IPS DF 19.7 (cell line): ENCODE results near the gene TCF25.
"Not testable (repeated sequence)": the region's sequence is repeated elsewhere in the genome, so short reads cannot be mapped to it uniquely, and the experiment has no call there.

ENCODE experiments used
- DNase-seq: peaks from one replicate; pipeline ENCODE4 v3.0.0-alpha.2; 2013; ENCODE audit warnings: low read depth, low spot score

TCF25 gene

GRCh38 chr16:89873972-89874689 is 739 bp downstream of the TCF25 start:
- no peak for DNase-seq

DNA sequence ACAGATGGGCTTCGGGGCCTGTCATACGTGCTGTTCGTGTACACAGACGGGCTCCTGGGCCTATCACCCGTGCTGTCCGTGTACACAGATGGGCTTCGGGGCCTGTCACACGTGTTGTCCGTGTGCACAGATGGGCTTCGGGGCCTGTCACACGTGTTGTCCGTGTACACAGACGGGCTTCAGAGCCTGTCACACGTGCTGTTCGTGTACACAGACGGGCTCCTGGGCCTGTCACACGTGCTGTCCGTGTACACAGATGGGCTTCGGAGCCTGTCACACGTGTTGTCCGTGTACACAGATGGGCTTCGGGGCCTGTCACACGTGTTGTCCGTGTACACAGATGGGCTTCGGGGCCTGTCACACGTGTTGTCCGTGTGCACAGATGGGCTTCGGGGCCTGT is 5.7 kb downstream of the TCF25 start:
- not testable (repeated sequence) for DNase-seq

DNA sequence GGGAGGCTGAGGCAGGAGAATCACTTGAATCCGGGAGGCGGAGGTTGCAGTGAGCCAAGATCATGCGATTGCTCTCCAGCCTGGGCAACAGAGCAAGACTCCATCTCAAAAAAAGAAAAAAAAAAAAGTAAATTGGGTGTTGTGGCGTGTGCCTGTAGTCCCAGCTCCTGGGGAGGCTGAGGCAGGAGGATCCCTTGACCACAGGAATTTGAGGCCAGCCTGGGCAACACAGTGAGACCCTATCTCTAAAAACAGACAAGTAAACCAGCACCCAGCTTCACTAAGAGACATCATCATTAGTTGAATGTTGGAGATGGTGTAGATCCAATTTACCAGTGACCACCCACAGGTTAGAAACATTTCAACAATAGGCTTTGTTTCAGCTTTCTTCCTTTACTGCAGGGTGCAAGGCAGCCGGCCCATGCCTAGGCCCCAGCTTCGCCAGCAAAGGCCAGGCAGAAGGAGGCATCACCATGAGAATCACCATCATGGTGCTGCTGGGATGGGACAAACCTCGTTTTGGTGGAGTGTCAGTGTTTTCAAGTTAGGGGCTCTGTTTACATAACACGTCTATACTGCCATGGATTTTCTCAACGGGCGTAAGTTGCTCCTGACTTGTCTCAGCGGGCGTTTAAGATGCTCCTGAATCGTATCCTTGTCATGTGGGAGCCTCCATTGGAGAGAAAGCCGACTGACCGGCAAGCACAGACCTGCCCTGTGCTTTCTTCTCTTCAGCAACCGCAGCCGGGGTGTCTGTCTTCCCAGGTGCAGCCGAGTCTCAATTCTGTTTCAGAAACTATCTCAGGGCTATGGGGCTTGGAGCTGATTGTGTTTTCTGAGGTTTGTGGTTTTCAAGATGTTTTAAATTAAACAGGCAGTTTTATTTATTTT is 7.3 kb downstream of the TCF25 start:
- no peak for DNase-seq

DNA sequence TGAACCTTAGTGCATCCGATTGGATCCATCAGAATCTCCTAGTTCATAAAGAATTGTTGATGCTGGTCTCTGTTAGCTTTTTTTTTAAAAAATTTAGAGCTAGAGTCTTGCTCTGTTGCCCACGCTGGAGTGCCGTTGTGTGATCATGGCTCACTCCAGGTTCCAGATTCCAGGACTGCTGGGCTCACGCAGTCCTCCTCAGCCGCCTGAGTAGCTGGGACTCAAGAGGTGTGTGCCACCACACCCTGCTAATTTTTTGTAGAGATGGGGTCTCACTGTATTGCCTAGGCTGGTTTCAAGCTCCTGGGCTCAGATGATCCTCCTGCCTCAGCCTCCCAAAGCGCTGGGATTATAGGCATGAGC is 8.0 kb downstream of the TCF25 start:
- no peak for DNase-seq

GRCh38 chr16:89883346-89884040 is 10.1 kb downstream of the TCF25 start:
- DNase-seq, result no peak

DNA sequence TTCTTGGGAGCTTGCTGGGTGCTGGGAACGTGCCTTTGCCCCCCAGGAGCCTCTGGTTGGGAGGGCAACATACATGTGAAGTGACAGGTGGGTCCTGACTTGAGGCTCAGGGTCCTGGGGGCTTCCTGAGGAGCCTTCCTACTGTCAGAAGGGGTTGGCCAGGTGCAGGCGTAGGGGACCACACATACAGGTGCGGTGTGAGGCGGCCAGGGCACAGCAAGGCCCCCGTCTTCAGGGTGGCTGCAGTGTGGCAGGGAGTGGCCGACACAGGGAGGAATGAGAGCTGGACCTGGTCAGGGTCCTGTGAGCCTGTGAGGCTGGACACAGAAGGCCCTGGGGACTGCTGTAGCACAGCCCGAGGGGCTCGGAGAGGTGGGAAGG is 10.6 kb downstream of the TCF25 start:
- no peak for DNase-seq

GRCh38 chr16:89887243-89887642 is 13.9 kb downstream of the TCF25 start:
- no peak for DNase-seq

GRCh38 chr16:89890200-89890599 is 16.8 kb downstream of the TCF25 start:
- no peak for DNase-seq

- DNase-seq, result no peak
Measured at GRCh38 chr16:89890886-89891657, 17.7 kb downstream of the TCF25 start.

DNA sequence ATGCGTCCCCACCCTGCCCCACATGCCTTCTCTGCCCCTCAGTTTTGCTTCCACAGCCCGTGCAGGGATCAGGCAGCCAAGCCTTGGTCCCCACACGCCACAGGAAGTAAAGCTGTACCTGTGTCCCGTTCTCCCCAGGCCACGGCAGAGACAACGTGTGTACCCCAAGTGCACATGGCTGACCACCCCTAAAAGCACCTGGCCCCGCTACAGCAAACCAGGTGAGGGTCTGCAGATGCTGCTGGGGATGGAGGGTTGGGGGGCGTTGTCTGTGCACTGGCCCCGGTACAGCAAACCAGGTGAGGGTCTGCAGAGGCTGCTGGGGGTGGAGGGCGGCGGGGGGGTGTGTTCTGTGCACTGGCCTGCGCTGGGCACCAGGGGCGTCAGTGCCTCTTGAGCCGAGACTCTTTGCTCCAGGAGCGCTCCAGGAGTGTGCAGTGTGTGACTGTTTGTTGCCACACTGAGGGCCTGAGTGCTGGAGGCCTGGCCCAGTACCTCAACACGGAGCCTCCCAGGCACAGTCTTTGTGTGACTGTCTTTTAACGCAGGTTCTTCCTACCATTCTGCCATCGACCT is 18.8 kb downstream of the TCF25 start:
- no peak for DNase-seq

DNA sequence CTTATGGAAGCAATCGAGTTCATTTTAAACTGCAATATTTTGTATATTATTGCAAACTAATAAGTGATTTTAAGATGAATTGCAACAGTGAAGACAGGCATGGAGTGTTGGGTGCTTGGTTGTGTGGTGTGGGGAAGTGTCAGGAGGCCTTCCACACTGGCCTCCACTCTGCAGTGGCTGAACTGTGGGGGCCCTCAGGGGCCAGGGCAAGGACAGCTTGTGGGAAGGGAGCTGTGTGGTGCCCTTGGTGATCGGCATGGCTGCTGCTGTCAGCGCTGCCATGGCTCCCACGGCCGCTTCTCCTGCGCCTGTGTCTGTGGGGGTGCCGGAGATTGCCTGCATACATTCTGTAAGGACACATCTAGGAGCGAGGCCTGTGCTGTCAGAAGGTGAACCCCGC is 19.2 kb downstream of the TCF25 start:
- no peak for DNase-seq

- no peak for DNase-seq
Measured at GRCh38 chr16:89893642-89894548, 20.5 kb downstream of the TCF25 start.

- no peak for DNase-seq
Measured at GRCh38 chr16:89895482-89896250, 22.3 kb downstream of the TCF25 start.

GRCh38 chr16:89897204-89897603 is 23.8 kb downstream of the TCF25 start:
- DNase-seq, result no peak

DNA sequence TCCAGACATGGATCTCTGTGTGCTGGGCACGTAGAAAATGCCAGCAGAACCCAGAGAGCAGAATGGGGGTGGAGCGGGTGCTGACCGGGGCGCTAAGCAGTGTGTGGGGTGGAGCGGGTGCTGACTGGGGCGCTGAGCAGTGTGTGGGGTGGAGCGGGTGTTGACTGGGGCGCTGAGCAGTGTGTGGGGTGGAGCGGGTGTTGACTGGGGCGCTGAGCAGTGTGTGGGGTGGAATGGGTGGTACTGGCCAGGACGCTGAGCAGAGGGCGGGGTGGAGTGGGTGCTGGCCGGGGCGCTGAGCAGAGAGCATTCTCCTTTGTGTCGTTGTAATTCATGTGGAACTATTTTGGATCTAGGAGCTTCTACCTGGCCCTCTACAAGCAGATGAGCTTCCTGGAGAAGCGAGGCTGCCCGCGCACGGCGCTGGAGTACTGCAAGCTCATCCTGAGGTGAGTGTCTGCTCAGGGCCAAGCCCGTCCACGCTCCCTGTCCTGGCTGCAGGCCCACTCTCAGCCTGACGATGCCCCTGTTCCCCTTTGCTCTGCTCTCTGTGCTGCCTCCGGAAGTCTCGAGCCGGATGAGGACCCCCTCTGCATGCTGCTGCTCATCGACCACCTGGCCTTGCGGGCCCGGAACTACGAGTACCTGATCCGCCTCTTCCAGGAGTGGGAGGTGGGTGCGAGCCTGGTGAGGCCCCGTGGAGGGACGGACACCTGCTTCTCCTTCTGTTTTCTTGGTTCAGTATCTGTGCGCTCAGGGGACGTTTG is 25.0 kb downstream of the TCF25 start:
- DNase-seq, result no peak

GRCh38 chr16:89899879-89900481 is 26.6 kb downstream of the TCF25 start:
- DNase-seq, result no peak

DNA sequence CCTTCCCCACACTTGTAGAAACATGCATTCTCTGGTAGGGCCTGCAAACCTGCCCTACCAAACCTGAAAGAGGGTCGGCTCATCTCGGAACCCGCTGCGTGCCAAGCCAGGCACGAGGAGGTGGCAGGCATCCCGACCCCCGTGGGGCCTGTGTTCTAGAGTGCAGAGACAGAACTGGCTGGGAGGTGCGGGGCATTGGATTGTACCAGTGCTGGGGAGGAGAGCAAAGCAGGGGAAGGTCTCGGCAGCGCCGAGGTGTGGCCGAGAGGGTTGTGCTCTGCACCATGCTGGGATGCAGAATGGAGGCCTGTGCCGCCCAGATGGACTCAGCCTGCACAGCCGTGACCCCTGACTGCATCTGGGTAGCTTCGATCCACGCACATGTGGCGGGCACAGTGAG is 27.5 kb downstream of the TCF25 start:
- no peak for DNase-seq

DNA sequence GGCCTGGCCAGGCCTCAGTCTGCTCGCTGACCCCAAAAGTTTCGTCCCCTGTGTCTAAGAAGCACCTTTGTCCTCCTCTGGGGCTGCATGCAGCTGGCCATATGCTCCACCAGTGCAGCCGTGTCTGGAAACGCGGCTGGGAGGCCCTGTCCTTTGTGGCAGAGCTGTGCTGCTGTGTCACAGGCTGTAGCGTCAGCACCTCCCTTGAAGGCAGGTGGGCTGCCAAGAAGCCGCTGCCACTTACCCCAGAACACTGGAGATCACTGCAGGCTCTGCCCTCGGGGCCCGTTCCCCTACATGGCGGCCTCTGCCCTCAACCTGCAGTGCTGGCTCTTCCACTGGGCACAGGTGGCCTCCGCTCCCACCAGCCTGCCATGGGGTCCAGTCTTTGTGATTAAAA is 29.6 kb downstream of the TCF25 start:
- DNase-seq, result no peak
